B cell (primary cell): ENCODE data around the gene RPH3AL.

Source experiments
- CTCF ChIP-seq: fragments of 200-600 bp; IDR thresholded peaks from one replicate; pipeline ENCODE4 v1.8.0; 2022; ENCODE audit warnings: antibody characterized with exemption, mild to moderate bottlenecking
- EZH2 ChIP-seq: IDR thresholded peaks from 2 replicates; pipeline ENCODE4 v1.6.1; 2012; ENCODE audit warnings: borderline replicate concordance, low read depth, mild to moderate bottlenecking, moderate library complexity, low read length; ENCODE audit not compliant: insufficient read depth, poor library complexity, severe bottlenecking

DNA sequence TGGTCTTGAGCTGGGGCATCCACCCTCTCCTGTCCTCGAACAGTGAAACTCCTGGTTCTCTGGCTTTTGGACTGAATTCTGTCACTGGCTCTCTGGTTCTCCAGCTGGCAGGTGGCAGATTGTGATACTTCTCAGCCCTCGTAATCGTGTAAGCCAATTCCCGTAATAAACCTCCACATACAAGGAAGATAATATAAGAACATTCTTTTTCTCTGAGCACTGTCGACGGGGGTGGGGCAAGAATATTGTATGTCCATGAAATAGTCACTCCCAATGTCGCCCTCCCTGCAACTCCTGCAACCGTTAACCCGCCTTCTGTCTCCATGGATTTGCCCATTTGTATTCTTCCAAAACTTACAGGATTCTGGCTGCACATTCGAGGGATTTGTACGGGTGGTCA is 39.2 kb upstream of the RPH3AL start:
- TF ChIP-seq CTCF (no peak), EZH2 (no peak)
